ENCODE results near the gene MGLL. TPM values are rescaled to one million over a fixed set of nuclear protein-coding genes. Genes with fewer than 3 reads are reported as not detected.

The MGLL gene
- total and polyA plus RNA-seq, 8 donors: 8.6 to 318 (median 16.0) TPM

GRCh38 chr3:127799476-127800222 is 22.7 kb downstream of the MGLL start:
- H3K36me3 ChIP-seq: peaks cover 0 to 28% of the 10 kb centered on the region in 2 donors
- no peaks in the 10 kb centered on the region for H3K9me3 ChIP-seq
- intact Hi-C loops (cut with DNase I): no loop called here
- ATAC-seq (peak; percentile 41), DNase-seq (no peak)
- no peaks in the 10 kb centered on the region for H3K27me3 ChIP-seq
- no peak for TF ChIP-seq CTCF (IDR thresholded peaks at IDR 0.05)
- no peak overlapping the region for H3K4me3 ChIP-seq
- peak overlapping the region in 1 of 2 donors; percentile 51 for H3K27ac ChIP-seq
- peaks cover 0 to 39% of the 10 kb centered on the region in 2 donors for H3K4me1 ChIP-seq

GRCh38 chr3:127798716-127799115 is 23.6 kb downstream of the MGLL start:
- H3K36me3 ChIP-seq: peaks cover 0 to 30% of the 10 kb centered on the region in 2 donors
- H3K4me3 ChIP-seq: no peak overlapping the region
- TF ChIP-seq CTCF (IDR thresholded peaks at IDR 0.05): no peak
- H3K4me1 ChIP-seq: peaks cover under 1 to 36% of the 10 kb centered on the region in 2 donors
- H3K27me3 ChIP-seq: no peaks in the 10 kb centered on the region
- DNase-seq (no peak), ATAC-seq (no peak)
- intact Hi-C loops (cut with DNase I): no loop called here
- no peak overlapping the region for H3K27ac ChIP-seq
- no peaks in the 10 kb centered on the region for H3K9me3 ChIP-seq

- ATAC-seq (no peak), DNase-seq (no peak)
- TF ChIP-seq CTCF (IDR thresholded peaks at IDR 0.05): no peak
- Histone ChIP-seq H3K4me3 (no peak overlapping the region), H3K4me1 (peaks cover 4 to 41% of the 10 kb centered on the region in 2 donors), H3K27me3 (no peaks in the 10 kb centered on the region), H3K27ac (no peak overlapping the region), H3K9me3 (no peaks in the 10 kb centered on the region), H3K36me3 (peaks cover 0 to 30% of the 10 kb centered on the region in 2 donors)
- intact Hi-C loops (cut with DNase I): no loop called here
Observed at GRCh38 chr3:127796831-127797150, 25.5 kb downstream of the MGLL start.

- DNase-seq (no peak), ATAC-seq (no peak)
- intact Hi-C loops (cut with DNase I): no loop called here
Observed at GRCh38 chr3:127796045-127796830, 26.1 kb downstream of the MGLL start.

More at GRCh38 chr3:127796045-127796830, 26.1 kb downstream of the MGLL start:
- TF ChIP-seq CTCF (IDR thresholded peaks at IDR 0.05): no peak
- Histone ChIP-seq H3K36me3 (peaks cover 0 to 30% of the 10 kb centered on the region in 2 donors), H3K4me1 (peaks cover 10 to 44% of the 10 kb centered on the region in 2 donors), H3K4me3 (no peak overlapping the region), H3K27ac (no peak overlapping the region), H3K27me3 (no peaks in the 10 kb centered on the region), H3K9me3 (no peaks in the 10 kb centered on the region)
